H1 (cell line): ENCODE measurements around the gene SCP2. TPM values are rescaled to one million over a fixed set of nuclear protein-coding genes. Genes with fewer than 3 reads are reported as not detected.

Source experiments
- CBX8 ChIP-seq: fragments of 300-800, 300-1000 bp; sonication (generic); IDR thresholded peaks from 2 replicates; pipeline ENCODE4 v1.7.1; 2016; ENCODE audit warnings: low read depth, low read length, borderline replicate concordance
- CTBP2 ChIP-seq: IDR thresholded peaks from 2 replicates; pipeline ENCODE4 v1.7.0; 2011; ENCODE audit warnings: borderline replicate concordance, mild to moderate bottlenecking, moderate library complexity, mixed read lengths, low read length; ENCODE audit not compliant: insufficient read depth, insufficient read length
- TBP ChIP-seq: IDR thresholded peaks from 2 replicates; pipeline ENCODE4 v1.6.1; 2011; ENCODE audit warnings: low read depth, low read length, improper control_type of control experiment
- polyA plus RNA-seq, 7 experiments: library from polyadenylated mRNA; depleted of rRNA in 3 of 7; stranded (reverse) in 5 of 7; unstranded in 2 of 7; fragments of >200 nt in 5 of 7; fragments of 200-250 nt in 2 of 7; gene quantifications; 1 replicate in 5 of 7; 2 replicates in 1 of 7; 4 replicates in 1 of 7; pipeline versions ENCODE4 v1.2.1 to v1.2.3, GENCODE V29; 2011 to 2013; ENCODE audit warnings: missing spikeins in 2 of 7, mixed read lengths in 2 of 7
- total RNA-seq: library from RNA; stranded (reverse); fragmentation: NEBNext Ultra II Directional; extraction: Animal tissue kit (Norgen Biotek cat#: 25700); gene quantifications from 2 replicates; pipeline ENCODE4 v1.2.1, GENCODE V29; 2021

The SCP2 gene
- total and polyA plus RNA-seq, 2 of the 8 experiments (the other 6 are each of a cell fraction or from before 2014, with no cell fraction given), result 20.9 to 54.3 TPM

GRCh38 chr1:52938183-52938451, 11.0 kb downstream of the SCP2 start (continued):
- no peak for TF ChIP-seq CBX8
- no peak for TF ChIP-seq CTBP2
- no peak for TF ChIP-seq TBP
